OCI-M2 (cell line): Measurements from ENCODE around the gene TBC1D4.
"Not testable (repeated sequence)": the region's sequence is repeated elsewhere in the genome, so short reads cannot be mapped to it uniquely, and the experiment has no call there.

ENCODE experiments used
- DNase-seq: peaks from one replicate; lab custom pipeline; 2025; ENCODE audit not compliant: unreplicated experiment; lab: John Stamatoyannopoulos, UW

Gene TBC1D4

GRCh38 chr13:75363371-75363770 lies 118.6 kb downstream of the TBC1D4 start:
- no peak for DNase-seq

- no peak for DNase-seq
These were observed 119.9 kb downstream of the TBC1D4 start for GRCh38 chr13:75362026-75362425.

- no peak for DNase-seq
These were observed 121.8 kb downstream of the TBC1D4 start for GRCh38 chr13:75360170-75360569.

- no peak for DNase-seq
These were observed 122.7 kb downstream of the TBC1D4 start for GRCh38 chr13:75359266-75359665.

- no peak for DNase-seq
These were observed 124.2 kb downstream of the TBC1D4 start for GRCh38 chr13:75357576-75358289.

GRCh38 chr13:75356421-75356820 lies 125.5 kb downstream of the TBC1D4 start:
- no peak for DNase-seq

GRCh38 chr13:75355609-75356008 lies 126.4 kb downstream of the TBC1D4 start:
- no peak for DNase-seq

- no peak for DNase-seq
These were observed 128.2 kb downstream of the TBC1D4 start for GRCh38 chr13:75353781-75354193.

- no peak for DNase-seq
These were observed 129.2 kb downstream of the TBC1D4 start for GRCh38 chr13:75352641-75353327.

GRCh38 chr13:75351538-75351937 lies 130.4 kb downstream of the TBC1D4 start:
- DNase-seq: not testable (repeated sequence)

GRCh38 chr13:75347925-75348324 lies 134.0 kb downstream of the TBC1D4 start:
- DNase-seq: no peak

- no peak for DNase-seq
These were observed 134.5 kb downstream of the TBC1D4 start for GRCh38 chr13:75347457-75347856.

GRCh38 chr13:75345193-75345592 lies 136.8 kb downstream of the TBC1D4 start:
- no peak for DNase-seq

- DNase-seq: no peak
These were observed 140.9 kb downstream of the TBC1D4 start for GRCh38 chr13:75341028-75341427.

GRCh38 chr13:75339635-75340374 lies 142.2 kb downstream of the TBC1D4 start:
- no peak for DNase-seq

- no peak for DNase-seq
These were observed 147.1 kb downstream of the TBC1D4 start for GRCh38 chr13:75334634-75335447.

GRCh38 chr13:75333103-75333502 lies 148.9 kb downstream of the TBC1D4 start:
- DNase-seq: no peak

- no peak for DNase-seq
These were observed 150.1 kb downstream of the TBC1D4 start for GRCh38 chr13:75331792-75332349.

- no peak for DNase-seq
These were observed 151.2 kb downstream of the TBC1D4 start for GRCh38 chr13:75330770-75331169.

GRCh38 chr13:75329723-75330122 lies 152.2 kb downstream of the TBC1D4 start:
- DNase-seq: no peak

- DNase-seq: no peak
These were observed 152.9 kb downstream of the TBC1D4 start for GRCh38 chr13:75329097-75329496.
